Omental fat pad (tissue), 4 donors: Measurements from ENCODE around the gene NHLRC4. TPM values are rescaled to one million over a fixed set of nuclear protein-coding genes. Genes with fewer than 3 reads are reported as not detected.

Source experiments
- ATAC-seq: fragments of 150-250 bp; one replicate; pipeline ENCODE4 v1.9.1; 2016; ENCODE audit warnings: mild to moderate bottlenecking, moderate library complexity; ENCODE audit not compliant: low FRiP score
- DNase-seq: peaks from one replicate; pipeline ENCODE4 v3.0.0-alpha.2; 2019; ENCODE audit warnings: low spot score
- total RNA-seq, 4 donors: library from RNA; depleted of rRNA; stranded (reverse); fragments of >200 nt; gene quantifications; one replicate each; pipeline ENCODE4 v1.1.0, GENCODE V29; 2016
- TF ChIP-seq, protein P1 (sequence below), 3 donors: fragments of 450-650 bp; IDR thresholded peaks; one replicate each; pipeline ENCODE4 v1.5.1; 2016 to 2017; ENCODE audit warnings: antibody characterized with exemption in 3 of 3, mild to moderate bottlenecking in 3 of 3, moderate library complexity in 2 of 3

The NHLRC4 gene, protein sequence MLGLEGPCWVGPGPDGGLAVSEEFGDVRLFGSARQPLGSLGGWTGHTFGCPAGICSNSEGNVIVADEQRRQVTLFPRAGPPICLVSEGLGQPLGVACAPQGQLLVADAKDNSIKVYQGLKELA
- 1 to 10 TPM in 3 of 4 donors, under 1 TPM in 1; 0.24 to 5.5 (median 1.2) TPM for total RNA-seq

DNA sequence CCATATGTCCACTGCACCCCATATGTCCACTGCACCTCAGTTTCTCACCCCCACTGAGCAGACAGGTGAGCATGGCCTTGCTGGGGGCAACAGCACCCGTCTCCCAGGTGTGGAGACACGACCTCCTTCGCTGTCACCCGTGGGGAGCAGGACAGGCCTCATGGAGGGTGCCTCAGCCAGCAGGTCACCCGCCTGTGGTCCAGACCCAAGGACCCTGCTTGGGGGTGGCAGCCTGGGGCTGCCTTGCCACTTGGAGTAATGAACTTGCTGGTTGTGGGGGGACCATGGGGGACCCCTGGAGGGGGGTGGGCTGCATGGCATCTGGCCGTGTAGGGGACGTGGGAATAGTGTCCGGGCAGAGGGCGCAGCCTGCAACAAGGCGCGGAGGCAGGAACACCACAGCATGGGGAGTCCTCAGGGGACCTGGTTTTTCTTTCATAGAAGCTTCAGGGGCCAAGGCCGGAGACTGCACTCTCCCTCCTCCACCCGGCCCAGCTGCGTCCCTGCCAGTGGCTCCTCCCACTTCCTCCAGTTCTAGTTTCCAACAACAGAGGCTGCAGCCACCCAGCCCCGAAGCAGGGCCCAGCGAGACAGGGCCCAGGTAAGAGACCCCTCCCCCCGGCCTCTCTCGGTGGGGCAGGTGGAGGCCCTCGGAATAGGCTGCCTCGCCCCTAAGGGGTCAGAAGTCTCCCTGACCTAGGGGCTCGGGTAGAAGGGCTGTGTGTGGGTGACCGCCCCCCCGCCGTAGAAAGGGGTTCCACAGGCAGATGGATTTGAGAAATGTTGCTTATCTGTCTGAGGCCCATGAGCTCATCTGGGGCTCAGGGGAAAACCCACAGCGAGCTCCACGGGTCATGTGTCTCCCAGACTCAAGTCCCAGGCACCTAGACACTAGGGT is at the start of gene NHLRC4:
Gene NHLRC4, plus strand, starts transcription at position 531 of the 898 bp plus-strand sequence. CDS start 1,043 bp downstream, outside the sequence.
- no peak for ATAC-seq
- TF ChIP-seq, protein P1, sequence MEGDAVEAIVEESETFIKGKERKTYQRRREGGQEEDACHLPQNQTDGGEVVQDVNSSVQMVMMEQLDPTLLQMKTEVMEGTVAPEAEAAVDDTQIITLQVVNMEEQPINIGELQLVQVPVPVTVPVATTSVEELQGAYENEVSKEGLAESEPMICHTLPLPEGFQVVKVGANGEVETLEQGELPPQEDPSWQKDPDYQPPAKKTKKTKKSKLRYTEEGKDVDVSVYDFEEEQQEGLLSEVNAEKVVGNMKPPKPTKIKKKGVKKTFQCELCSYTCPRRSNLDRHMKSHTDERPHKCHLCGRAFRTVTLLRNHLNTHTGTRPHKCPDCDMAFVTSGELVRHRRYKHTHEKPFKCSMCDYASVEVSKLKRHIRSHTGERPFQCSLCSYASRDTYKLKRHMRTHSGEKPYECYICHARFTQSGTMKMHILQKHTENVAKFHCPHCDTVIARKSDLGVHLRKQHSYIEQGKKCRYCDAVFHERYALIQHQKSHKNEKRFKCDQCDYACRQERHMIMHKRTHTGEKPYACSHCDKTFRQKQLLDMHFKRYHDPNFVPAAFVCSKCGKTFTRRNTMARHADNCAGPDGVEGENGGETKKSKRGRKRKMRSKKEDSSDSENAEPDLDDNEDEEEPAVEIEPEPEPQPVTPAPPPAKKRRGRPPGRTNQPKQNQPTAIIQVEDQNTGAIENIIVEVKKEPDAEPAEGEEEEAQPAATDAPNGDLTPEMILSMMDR (IDR thresholded peaks at IDR 0.05), result no peak
- peak; percentile 35 for DNase-seq

DNA sequence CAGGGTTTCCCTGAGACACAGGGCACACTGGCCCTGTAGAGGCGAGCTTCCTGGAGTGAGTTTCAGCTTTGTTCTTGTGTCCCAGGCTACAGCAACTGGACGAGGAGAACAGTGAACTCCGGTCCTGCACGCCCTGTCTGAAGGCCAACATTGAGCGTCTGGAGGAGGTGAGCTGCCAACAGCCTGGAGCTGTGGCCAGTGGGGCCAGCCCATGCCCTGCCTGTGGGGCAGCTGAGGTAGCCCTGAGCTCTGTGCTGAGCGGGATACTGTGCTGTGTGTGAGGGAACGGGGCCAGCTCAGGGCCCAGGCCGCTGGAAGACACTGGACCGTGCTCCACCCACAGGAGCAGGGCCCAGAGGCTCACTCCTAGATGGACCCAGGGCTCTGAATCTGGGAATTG is 47.9 kb upstream of the NHLRC4 start:
- no peak for ATAC-seq
- TF ChIP-seq, protein P1 (IDR thresholded peaks at IDR 0.05), result no peak
- no peak for DNase-seq

DNA sequence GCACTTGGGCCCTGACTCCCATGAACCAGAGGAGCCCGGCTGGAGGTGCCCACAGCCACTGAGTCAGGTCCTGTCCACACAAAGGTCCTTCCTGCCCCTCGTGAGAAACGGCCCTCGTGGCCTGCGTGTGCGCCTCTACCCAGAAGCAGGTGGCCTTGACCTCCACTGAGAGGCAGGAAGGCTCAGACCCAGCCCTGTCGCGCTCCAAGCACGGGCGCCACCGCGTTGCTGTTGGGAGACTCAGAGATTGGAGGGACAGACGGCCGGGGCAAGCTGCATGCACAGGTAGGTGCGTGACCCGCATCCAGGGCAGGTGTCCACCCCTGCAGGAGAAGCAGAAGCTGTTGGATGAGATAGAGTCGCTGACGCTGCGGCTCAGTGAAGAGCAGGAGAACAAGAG is 47.4 kb upstream of the NHLRC4 start:
- ATAC-seq, result no peak
- TF ChIP-seq, protein P1 (IDR thresholded peaks at IDR 0.05), result no peak

DNA sequence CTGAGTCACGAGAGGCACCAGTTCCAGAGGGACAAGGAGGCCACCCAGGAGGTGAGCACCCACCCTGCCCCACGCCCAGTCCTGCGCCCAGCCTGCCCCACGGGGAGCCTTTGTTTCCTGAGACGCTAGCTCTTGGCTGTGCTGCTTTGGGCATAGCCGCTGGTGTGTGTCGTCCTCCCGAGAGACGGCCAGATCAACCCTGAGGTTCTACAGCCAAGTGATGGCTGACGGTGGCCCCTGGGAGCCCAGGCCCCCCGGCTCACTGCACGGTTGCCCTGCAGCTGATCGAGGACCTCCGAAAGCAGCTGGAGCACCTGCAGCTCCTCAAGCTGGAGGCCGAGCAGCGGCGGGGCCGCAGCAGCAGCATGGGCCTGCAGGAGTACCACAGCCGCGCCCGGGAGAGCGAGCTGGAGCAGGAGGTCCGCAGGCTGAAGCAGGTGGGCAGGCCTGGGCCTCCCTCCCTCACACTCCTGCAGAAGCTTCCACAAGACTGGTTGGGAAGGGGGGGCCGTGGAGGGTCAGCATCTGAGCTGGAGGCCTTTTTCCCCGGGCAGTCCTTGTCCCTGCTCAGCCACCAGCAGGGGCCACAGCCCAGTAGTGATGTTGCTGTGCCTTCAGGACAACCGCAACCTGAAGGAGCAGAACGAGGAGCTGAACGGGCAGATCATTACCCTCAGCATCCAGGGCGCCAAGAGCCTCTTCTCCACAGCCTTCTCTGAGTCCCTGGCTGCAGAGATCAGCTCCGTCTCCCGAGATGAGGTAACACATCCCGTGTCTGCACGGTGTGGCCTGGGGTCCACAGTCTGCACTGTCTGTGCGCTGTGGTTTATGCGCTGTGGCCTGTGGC is 46.7 kb upstream of the NHLRC4 start:
- DNase-seq (no peak), ATAC-seq (no peak)
- TF ChIP-seq, protein P1 (IDR thresholded peaks at IDR 0.05), result no peak

More for the DNA sequence above, 47.4 kb upstream of the NHLRC4 start:
- DNase-seq, result no peak

DNA sequence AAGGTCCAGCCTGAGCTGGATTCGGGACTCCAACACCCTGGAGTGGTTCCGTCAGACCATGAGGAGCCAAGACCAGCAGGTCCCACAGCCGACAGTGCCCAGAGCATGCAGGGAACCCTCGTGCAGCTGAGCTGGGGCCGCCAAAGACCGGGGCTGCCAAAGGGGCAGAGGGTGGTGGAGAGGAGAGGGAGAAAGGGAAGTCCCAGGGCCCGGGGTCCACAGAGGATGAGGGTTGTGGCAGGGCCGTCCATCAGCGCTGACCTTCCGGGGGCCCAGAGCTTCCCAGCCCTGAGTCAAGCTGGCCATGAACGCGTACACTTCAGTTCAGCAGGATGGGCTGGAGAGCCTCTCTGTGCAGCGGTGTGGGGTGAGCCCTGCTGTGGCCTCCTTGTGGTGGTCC is 46.0 kb upstream of the NHLRC4 start:
- TF ChIP-seq, protein P1 (IDR thresholded peaks at IDR 0.05), result no peak
- ATAC-seq, result no peak

DNA sequence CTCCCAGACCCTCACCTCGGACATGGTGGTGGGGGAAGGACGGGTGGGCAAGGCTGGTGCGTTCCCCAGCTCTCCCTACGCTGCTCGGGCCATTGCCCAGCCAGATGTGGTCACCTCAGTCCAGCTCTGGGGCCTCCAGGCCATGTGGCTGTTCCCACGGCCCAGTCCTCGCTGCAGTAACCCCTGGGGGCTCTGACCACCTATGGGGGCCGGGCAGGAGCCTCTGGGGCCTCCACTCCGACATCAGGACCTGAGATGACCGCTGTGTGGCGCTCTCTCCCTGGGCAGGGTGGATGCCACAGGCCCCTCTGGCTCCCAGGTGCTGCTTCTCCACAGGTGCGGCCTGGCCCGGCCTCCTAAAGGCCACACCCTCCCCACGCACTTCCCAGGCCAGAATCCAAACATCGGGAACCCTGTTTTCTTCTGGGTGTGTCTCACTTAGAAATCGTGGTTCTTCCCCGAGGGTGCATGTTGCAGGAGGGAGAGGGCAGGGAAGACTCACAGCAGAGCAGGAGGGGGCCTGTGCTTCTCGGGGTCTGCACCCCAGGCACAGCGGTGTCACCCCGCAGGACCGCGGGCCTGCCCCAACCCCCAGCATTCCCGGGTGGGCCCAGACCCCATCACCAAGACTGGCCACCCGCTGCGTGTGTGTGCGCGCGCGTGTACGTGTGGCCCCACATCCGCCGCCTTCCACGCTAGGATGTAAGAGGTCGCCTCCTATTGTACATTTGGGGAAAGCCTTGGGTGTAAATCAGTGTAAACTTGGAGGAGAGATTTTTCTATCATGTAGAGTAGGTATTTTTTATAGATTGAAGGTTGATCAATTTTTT is 45.2 kb upstream of the NHLRC4 start:
- TF ChIP-seq, protein P1 (IDR thresholded peaks at IDR 0.05), result no peak
- DNase-seq (no peak), ATAC-seq (no peak)

More for the DNA sequence above, 46.0 kb upstream of the NHLRC4 start:
- DNase-seq, result no peak
